Measurements from ENCODE around the gene ELFN1. TPM values are rescaled to one million over a fixed set of nuclear protein-coding genes. Genes with fewer than 3 reads are reported as not detected.

The ELFN1 gene
- polyA plus RNA-seq, 2 donors, result 0.16 to 0.39 TPM

- H3K9me3 ChIP-seq (ENCODE audit: control insufficient read depth in 2 of 2, insufficient read depth in 1 of 2, low read depth in 1 of 2, low read length in 1 of 2), result no peaks in the 10 kb centered on the region
- no peak overlapping the region for H3K27ac ChIP-seq (ENCODE audit: low read depth in 2 of 2, low read length in 1 of 2)
- H3K36me3 ChIP-seq (ENCODE audit: control insufficient read depth in 2 of 2, insufficient read depth in 2 of 2, low read length in 1 of 2), result no peaks in the 10 kb centered on the region
- H3K4me3 ChIP-seq (ENCODE audit: low read depth in 1 of 2, low read length in 2 of 2), result peak overlapping the region; percentile 21 to 57
- H3K4me1 ChIP-seq (ENCODE audit: control insufficient read depth in 2 of 2, insufficient read depth in 2 of 2, low read length in 1 of 2), result peaks cover 13 to 16% of the 10 kb centered on the region in 2 donors
- peaks cover 4 to 59% of the 10 kb centered on the region in 2 donors for H3K27me3 ChIP-seq (ENCODE audit: control insufficient read depth in 1 of 2, insufficient read depth in 2 of 2, low read length in 2 of 2)
- WGBS, 2 donors, result 1 to 3% methylated on average over 59 to 70 of the region's 70 CpGs
These were observed 3.1 kb upstream of the ELFN1 start for GRCh38 chr7:1666823-1667565.

- peaks cover 4 to 59% of the 10 kb centered on the region in 2 donors for H3K27me3 ChIP-seq (ENCODE audit: control insufficient read depth in 1 of 2, insufficient read depth in 2 of 2, low read length in 2 of 2)
- H3K36me3 ChIP-seq (ENCODE audit: control insufficient read depth in 2 of 2, insufficient read depth in 2 of 2, low read length in 1 of 2), result no peaks in the 10 kb centered on the region
- 18 to 21% methylated on average over 68 to 77 of the region's 77 CpGs for WGBS, 2 donors
These were observed 2.3 kb upstream of the ELFN1 start for GRCh38 chr7:1667566-1668395.

GRCh38 chr7:1668396-1669063, 1.5 kb upstream of the ELFN1 start:
- Histone ChIP-seq H3K4me3 (ENCODE audit: low read depth in 1 of 2, low read length in 2 of 2) (no peak overlapping the region), H3K27me3 (ENCODE audit: control insufficient read depth in 1 of 2, insufficient read depth in 2 of 2, low read length in 2 of 2) (peaks cover 4 to 57% of the 10 kb centered on the region in 2 donors), H3K27ac (ENCODE audit: low read depth in 2 of 2, low read length in 1 of 2) (no peak overlapping the region), H3K36me3 (ENCODE audit: control insufficient read depth in 2 of 2, insufficient read depth in 2 of 2, low read length in 1 of 2) (no peaks in the 10 kb centered on the region), H3K4me1 (ENCODE audit: control insufficient read depth in 2 of 2, insufficient read depth in 2 of 2, low read length in 1 of 2) (peaks cover 13 to 16% of the 10 kb centered on the region in 2 donors), H3K9me3 (ENCODE audit: control insufficient read depth in 2 of 2, insufficient read depth in 1 of 2, low read depth in 1 of 2, low read length in 1 of 2) (no peaks in the 10 kb centered on the region)
- 43 to 47% methylated on average over 20 of the region's 20 CpGs for WGBS, 2 donors

More at GRCh38 chr7:1667566-1668395, 2.3 kb upstream of the ELFN1 start:
- H3K4me3 ChIP-seq (ENCODE audit: low read depth in 1 of 2, low read length in 2 of 2), result peak overlapping the region; percentile 21 to 57
- no peaks in the 10 kb centered on the region for H3K9me3 ChIP-seq (ENCODE audit: control insufficient read depth in 2 of 2, insufficient read depth in 1 of 2, low read depth in 1 of 2, low read length in 1 of 2)
- H3K4me1 ChIP-seq (ENCODE audit: control insufficient read depth in 2 of 2, insufficient read depth in 2 of 2, low read length in 1 of 2), result peaks cover 13 to 16% of the 10 kb centered on the region in 2 donors
- H3K27ac ChIP-seq (ENCODE audit: low read depth in 2 of 2, low read length in 1 of 2), result no peak overlapping the region

GRCh38 chr7:1669064-1669951, 769 bp upstream of the ELFN1 start:
- Histone ChIP-seq H3K4me3 (ENCODE audit: low read depth in 1 of 2, low read length in 2 of 2) (peak overlapping the region in 1 of 2 donors; percentile 29), H3K4me1 (ENCODE audit: control insufficient read depth in 2 of 2, insufficient read depth in 2 of 2, low read length in 1 of 2) (peaks cover 13 to 16% of the 10 kb centered on the region in 2 donors)

GRCh38 chr7:1670894-1671593, 967 bp downstream of the ELFN1 start:
- no peak overlapping the region for H3K27ac ChIP-seq (ENCODE audit: low read depth in 2 of 2, low read length in 1 of 2)
- peaks cover 11 to 15% of the 10 kb centered on the region in 2 donors for H3K4me1 ChIP-seq (ENCODE audit: control insufficient read depth in 2 of 2, insufficient read depth in 2 of 2, low read length in 1 of 2)
- 26 to 27% methylated on average over 26 of the region's 26 CpGs for WGBS, 2 donors
- peak overlapping the region in 1 of 2 donors; percentile 29 for H3K4me3 ChIP-seq (ENCODE audit: low read depth in 1 of 2, low read length in 2 of 2)
- H3K9me3 ChIP-seq (ENCODE audit: control insufficient read depth in 2 of 2, insufficient read depth in 1 of 2, low read depth in 1 of 2, low read length in 1 of 2), result no peaks in the 10 kb centered on the region
- peaks cover 5 to 43% of the 10 kb centered on the region in 2 donors for H3K27me3 ChIP-seq (ENCODE audit: control insufficient read depth in 1 of 2, insufficient read depth in 2 of 2, low read length in 2 of 2)
- no peaks in the 10 kb centered on the region for H3K36me3 ChIP-seq (ENCODE audit: control insufficient read depth in 2 of 2, insufficient read depth in 2 of 2, low read length in 1 of 2)

More at GRCh38 chr7:1669064-1669951, 769 bp upstream of the ELFN1 start:
- Histone ChIP-seq H3K36me3 (ENCODE audit: control insufficient read depth in 2 of 2, insufficient read depth in 2 of 2, low read length in 1 of 2) (no peaks in the 10 kb centered on the region), H3K9me3 (ENCODE audit: control insufficient read depth in 2 of 2, insufficient read depth in 1 of 2, low read depth in 1 of 2, low read length in 1 of 2) (no peaks in the 10 kb centered on the region), H3K27me3 (ENCODE audit: control insufficient read depth in 1 of 2, insufficient read depth in 2 of 2, low read length in 2 of 2) (peaks cover 4 to 54% of the 10 kb centered on the region in 2 donors), H3K27ac (ENCODE audit: low read depth in 2 of 2, low read length in 1 of 2) (no peak overlapping the region)
- WGBS, 2 donors, result 11 to 20% methylated on average over 60 to 68 of the region's 68 CpGs

- no peaks in the 10 kb centered on the region for H3K36me3 ChIP-seq (ENCODE audit: control insufficient read depth in 2 of 2, insufficient read depth in 2 of 2, low read length in 1 of 2)
These were observed 1.7 kb downstream of the ELFN1 start for GRCh38 chr7:1671594-1672451.

GRCh38 chr7:1672851-1673486, 2.9 kb downstream of the ELFN1 start:
- Histone ChIP-seq H3K4me1 (ENCODE audit: control insufficient read depth in 2 of 2, insufficient read depth in 2 of 2, low read length in 1 of 2) (peaks cover 6 to 7% of the 10 kb centered on the region in 2 donors), H3K4me3 (ENCODE audit: low read depth in 1 of 2, low read length in 2 of 2) (no peak overlapping the region), H3K27ac (ENCODE audit: low read depth in 2 of 2, low read length in 1 of 2) (no peak overlapping the region), H3K9me3 (ENCODE audit: control insufficient read depth in 2 of 2, insufficient read depth in 1 of 2, low read depth in 1 of 2, low read length in 1 of 2) (no peaks in the 10 kb centered on the region), H3K36me3 (ENCODE audit: control insufficient read depth in 2 of 2, insufficient read depth in 2 of 2, low read length in 1 of 2) (no peaks in the 10 kb centered on the region), H3K27me3 (ENCODE audit: control insufficient read depth in 1 of 2, insufficient read depth in 2 of 2, low read length in 2 of 2) (peaks cover 6 to 30% of the 10 kb centered on the region in 2 donors)
- WGBS, 2 donors, result 77 to 82% methylated on average over 22 to 23 of the region's 23 CpGs

More at GRCh38 chr7:1671594-1672451, 1.7 kb downstream of the ELFN1 start:
- Histone ChIP-seq H3K27me3 (ENCODE audit: control insufficient read depth in 1 of 2, insufficient read depth in 2 of 2, low read length in 2 of 2) (peaks cover 6 to 39% of the 10 kb centered on the region in 2 donors), H3K4me1 (ENCODE audit: control insufficient read depth in 2 of 2, insufficient read depth in 2 of 2, low read length in 1 of 2) (peaks cover 10 to 13% of the 10 kb centered on the region in 2 donors), H3K27ac (ENCODE audit: low read depth in 2 of 2, low read length in 1 of 2) (no peak overlapping the region), H3K4me3 (ENCODE audit: low read depth in 1 of 2, low read length in 2 of 2) (no peak overlapping the region), H3K9me3 (ENCODE audit: control insufficient read depth in 2 of 2, insufficient read depth in 1 of 2, low read depth in 1 of 2, low read length in 1 of 2) (no peaks in the 10 kb centered on the region)
- 77 to 78% methylated on average over 13 of the region's 13 CpGs for WGBS, 2 donors

Data from esophagus (tissue), 2 donors.